OCI-LY3 (cell line): ENCODE data around the gene SP140.

Experiments used
- EZH2phosphoT487 ChIP-seq: fragments of 200-600 bp; shearing (Covaris generic); IDR thresholded peaks from 2 replicates; pipeline ENCODE4 v1.6.1; 2018; ENCODE audit warnings: antibody characterized with exemption, mixed run types, low read depth
- TF ChIP-seq, protein P1 (sequence below): fragments of 200-600, 300-600 bp; sonication (generic); IDR thresholded peaks from 2 replicates; pipeline ENCODE4 v1.5.1; 2014; ENCODE audit warnings: antibody characterized with exemption, low read length, low read depth

DNA sequence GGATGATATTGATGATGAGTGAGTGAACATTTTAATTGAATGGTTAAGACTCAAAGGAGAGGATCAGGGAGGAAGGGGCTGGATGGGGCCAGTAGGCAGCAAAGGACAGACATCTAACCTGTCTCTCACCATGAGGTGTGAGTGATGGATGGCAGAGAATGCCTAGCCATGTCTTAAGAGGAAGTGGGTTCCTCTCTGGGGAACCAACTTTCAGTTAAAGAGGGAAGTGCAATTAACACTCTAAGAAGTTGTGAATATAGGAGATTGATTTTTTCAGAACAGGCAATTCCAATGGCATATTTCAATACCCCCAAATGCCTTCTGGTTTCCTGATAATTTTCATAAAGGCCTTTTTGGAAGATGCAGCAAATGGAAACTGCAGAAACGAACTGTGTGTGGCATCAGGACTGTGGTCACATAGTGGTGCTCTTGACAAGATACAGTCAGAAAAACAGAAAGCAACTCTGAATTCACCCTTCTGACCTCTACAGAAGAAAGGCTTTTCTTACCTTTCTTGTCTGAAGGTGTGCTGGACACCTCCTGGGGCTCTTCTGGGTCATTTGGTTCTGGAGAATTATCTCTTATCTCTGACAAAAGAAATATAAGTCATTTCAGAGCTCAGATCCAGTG, 16.0 kb upstream of the SP140 start:
- TF ChIP-seq, protein P1, sequence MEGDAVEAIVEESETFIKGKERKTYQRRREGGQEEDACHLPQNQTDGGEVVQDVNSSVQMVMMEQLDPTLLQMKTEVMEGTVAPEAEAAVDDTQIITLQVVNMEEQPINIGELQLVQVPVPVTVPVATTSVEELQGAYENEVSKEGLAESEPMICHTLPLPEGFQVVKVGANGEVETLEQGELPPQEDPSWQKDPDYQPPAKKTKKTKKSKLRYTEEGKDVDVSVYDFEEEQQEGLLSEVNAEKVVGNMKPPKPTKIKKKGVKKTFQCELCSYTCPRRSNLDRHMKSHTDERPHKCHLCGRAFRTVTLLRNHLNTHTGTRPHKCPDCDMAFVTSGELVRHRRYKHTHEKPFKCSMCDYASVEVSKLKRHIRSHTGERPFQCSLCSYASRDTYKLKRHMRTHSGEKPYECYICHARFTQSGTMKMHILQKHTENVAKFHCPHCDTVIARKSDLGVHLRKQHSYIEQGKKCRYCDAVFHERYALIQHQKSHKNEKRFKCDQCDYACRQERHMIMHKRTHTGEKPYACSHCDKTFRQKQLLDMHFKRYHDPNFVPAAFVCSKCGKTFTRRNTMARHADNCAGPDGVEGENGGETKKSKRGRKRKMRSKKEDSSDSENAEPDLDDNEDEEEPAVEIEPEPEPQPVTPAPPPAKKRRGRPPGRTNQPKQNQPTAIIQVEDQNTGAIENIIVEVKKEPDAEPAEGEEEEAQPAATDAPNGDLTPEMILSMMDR, result no peak
- TF ChIP-seq EZH2phosphoT487, result no peak
